ENCODE data around the gene HYI. TPM values are rescaled to one million over a fixed set of nuclear protein-coding genes. Genes with fewer than 3 reads are reported as not detected.

The HYI gene
- polyA plus RNA-seq, 2 of the 4 experiments (the other 2 are of a cell fraction) = 7.2 to 15.1 TPM

GRCh38 chr1:43427941-43428340, 25.8 kb downstream of the HYI start:
- DNase-seq (ENCODE audit: low read depth in 1 of 2, low spot score in 1 of 2) (no peak), ATAC-seq (no peak), FAIRE-seq (no peak)
- 78% methylated on average over 3 of the region's 9 CpGs for WGBS (ENCODE audit: missing lambda C conversion rate)
- H3K4me1 ChIP-seq = peaks cover 7% of the 10 kb centered on the region; the same call in 1 of the 3 replicates
- H3K4me2 ChIP-seq = no peak overlapping the region
- no peak for TF ChIP-seq E2F6 (IDR thresholded peaks at IDR 0.05; ENCODE audit: borderline replicate concordance, low read depth)
- no peak for TF ChIP-seq GATA3 (IDR thresholded peaks at IDR 0.05; ENCODE audit: borderline replicate concordance)
- TF ChIP-seq KDM1A (IDR thresholded peaks at IDR 0.05; ENCODE audit: low read depth) = no peak
- no peak for TF ChIP-seq BHLHE40 (IDR thresholded peaks at IDR 0.05; ENCODE audit: low read depth, low read length)
- no peak for TF ChIP-seq PBX3 (IDR thresholded peaks at IDR 0.05)
- no peak for TF ChIP-seq CHD2 (IDR thresholded peaks at IDR 0.05; ENCODE audit: low read length, partially characterized antibody)
- H3K9me3 ChIP-seq = no peaks in the 10 kb centered on the region
- no peak overlapping the region for H3K4me3 ChIP-seq
- no peak overlapping the region for H3K27ac ChIP-seq
- CTCF ChIA-PET = interaction anchor here (0.8 to 1.9 kb wide), 3 partner anchors 12 to 202 kb away, joined by 3 to 7 read pairs (median 6); no protein-coding TSS in a partner anchor
- POLR2A ChIA-PET = no interaction called here

- FAIRE-seq (no peak), DNase-seq (ENCODE audit: low read depth in 1 of 2, low spot score in 1 of 2) (no peak), ATAC-seq (no peak)
- WGBS (ENCODE audit: missing lambda C conversion rate) = 88% methylated on average over 12 of the region's 14 CpGs
- Histone ChIP-seq H3K9me3 (no peaks in the 10 kb centered on the region), H3K27ac (no peak overlapping the region), H3K4me3 (no peak overlapping the region), H3K4me2 (no peak overlapping the region), H3K4me1 (peaks cover 7% of the 10 kb centered on the region; the same call in 1 of the 3 replicates)
- ChIA-PET CTCF (interaction anchor here (0.8 to 1.9 kb wide), 3 partner anchors 13 to 201 kb away, joined by 3 to 7 read pairs (median 6); no protein-coding TSS in a partner anchor), POLR2A (no interaction called here)
- TF ChIP-seq PHF8 (IDR thresholded peaks at IDR 0.05; ENCODE audit: borderline replicate concordance, low read depth) (no peak), NPAS2 (CRISPR knock-in tag; IDR thresholded peaks at IDR 0.05; ENCODE audit: borderline replicate concordance) (no peak), E2F6 (IDR thresholded peaks at IDR 0.05; ENCODE audit: borderline replicate concordance, low read depth) (no peak), TP53 (CRISPR knock-in tag; IDR thresholded peaks at IDR 0.05) (no peak), FOXS1 (CRISPR knock-in tag; IDR thresholded peaks at IDR 0.05) (no peak), RCOR1 (IDR thresholded peaks at IDR 0.05; ENCODE audit: low read depth, low read length) (no peak), USF2 (IDR thresholded peaks at IDR 0.05) (no peak), CEBPB (IDR thresholded peaks at IDR 0.05) (no peak), ZNF302 (CRISPR knock-in tag; IDR thresholded peaks at IDR 0.05) (no peak), JUN (IDR thresholded peaks at IDR 0.05) (no peak), RFX5 (IDR thresholded peaks at IDR 0.05) (no peak), ZC3H11A (IDR thresholded peaks at IDR 0.05) (no peak), HOXA7 (CRISPR knock-in tag; IDR thresholded peaks at IDR 0.05) (no peak), MAZ (IDR thresholded peaks at IDR 0.05; ENCODE audit: borderline replicate concordance, low read depth, low read length) (no peak), KDM1A (IDR thresholded peaks at IDR 0.05; ENCODE audit: low read depth) (no peak)
Observed at GRCh38 chr1:43427524-43427923, 26.2 kb downstream of the HYI start.

- H3K9me3 ChIP-seq = no peaks in the 10 kb centered on the region
- H3K4me1 ChIP-seq = peaks cover 7% of the 10 kb centered on the region; the same call in 1 of the 3 replicates
- H3K4me3 ChIP-seq = no peak overlapping the region
- CTCF ChIA-PET = no interaction called here
- POLR2A ChIA-PET = no interaction called here
- FAIRE-seq (no peak), DNase-seq (ENCODE audit: low read depth in 1 of 2, low spot score in 1 of 2) (no peak), ATAC-seq (no peak)
- H3K4me2 ChIP-seq = no peak overlapping the region
- no peak overlapping the region for H3K27ac ChIP-seq
- 83% methylated on average over 7 of the region's 11 CpGs for WGBS (ENCODE audit: missing lambda C conversion rate)
- TF ChIP-seq EHMT2 (IDR thresholded peaks at IDR 0.05; ENCODE audit: low read depth) = no peak
Observed at GRCh38 chr1:43426221-43426620, 27.5 kb downstream of the HYI start.

All from A549 (cell line).